Measurements from ENCODE around the gene LRRC4C.

- TF ChIP-seq EZH2 (IDR thresholded peaks at IDR 0.05; ENCODE audit: insufficient read depth, poor library complexity, severe bottlenecking) (no peak), EZH2phosphoT487 (IDR thresholded peaks at IDR 0.05; ENCODE audit: insufficient read depth, low read depth) (no peak)
Measured at GRCh38 chr11:40619654-40620053, 839.8 kb downstream of the LRRC4C start.
